Neuronal stem cell (in vitro differentiated cells): ENCODE data around the gene MRPS21.

ENCODE experiments used
- DNase-seq: peaks from one replicate; pipeline ENCODE4 v3.0.0-alpha.2; 2013; ENCODE audit warnings: low spot score
- H2AFZ ChIP-seq: one replicate; pipeline ENCODE4 v1.6.1; 2013; ENCODE audit warnings: mild to moderate bottlenecking, low read length, inconsistent platforms
- H2AK5ac ChIP-seq: 2 replicates; pipeline ENCODE4 v1.6.1; 2013; ENCODE audit warnings: low read depth, mild to moderate bottlenecking, inconsistent platforms, low read length, moderate library complexity, mixed read lengths
- H2BK120ac ChIP-seq: 2 replicates; pipeline ENCODE4 v1.6.1; 2013; ENCODE audit warnings: low read depth, mild to moderate bottlenecking, inconsistent platforms, low read length, moderate library complexity, mixed read lengths
- H2BK12ac ChIP-seq: one replicate; pipeline ENCODE4 v1.6.1; 2013; ENCODE audit warnings: low read length, inconsistent platforms
- H2BK15ac ChIP-seq: 2 replicates; pipeline ENCODE4 v1.6.1; 2013; ENCODE audit warnings: mild to moderate bottlenecking, low read length, inconsistent platforms, mixed read lengths
- H2BK5ac ChIP-seq: one replicate; pipeline ENCODE4 v1.6.1; 2013; ENCODE audit warnings: inconsistent platforms, mild to moderate bottlenecking, low read length, moderate library complexity
- H3K14ac ChIP-seq: one replicate; pipeline ENCODE4 v1.6.1; 2013; ENCODE audit warnings: low read length, inconsistent platforms
- H3K18ac ChIP-seq: 2 replicates; pipeline ENCODE4 v1.6.1; 2013; ENCODE audit warnings: low read length, inconsistent platforms
- H3K23ac ChIP-seq: 2 replicates; pipeline ENCODE4 v1.6.1; 2013; ENCODE audit warnings: low read depth, mild to moderate bottlenecking, mixed read lengths, low read length, inconsistent platforms; ENCODE audit not compliant: poor library complexity
- H3K27ac ChIP-seq: replicated peaks from 3 replicates; pipeline ENCODE4 v1.5.1; 2013; ENCODE audit warnings: low read length, inconsistent platforms
- H3K27me3 ChIP-seq, 3 experiments: 2 replicates each; pipeline ENCODE4 v1.6.1; 2013; ENCODE audit warnings: low read length in 3 of 3, mild to moderate bottlenecking in 2 of 3, inconsistent platforms in 1 of 3, low read depth in 1 of 3, mixed read lengths in 1 of 3, moderate library complexity in 1 of 3; ENCODE audit not compliant: control insufficient read depth in 3 of 3, insufficient read depth in 3 of 3
- H3K36me3 ChIP-seq, 2 donors: replicated peaks in 1 of 2; 2 replicates each; pipeline ENCODE4 v1.6.1; 2013; ENCODE audit warnings: low read length in 2 of 2; ENCODE audit not compliant: control insufficient read depth in 2 of 2, insufficient read depth in 2 of 2
- H3K4ac ChIP-seq: 2 replicates; pipeline ENCODE4 v1.6.1; 2013; ENCODE audit warnings: inconsistent platforms, mild to moderate bottlenecking, low read length, moderate library complexity
- H3K4me1 ChIP-seq, 2 donors: 1 replicate in 1 of 2; 2 replicates in 1 of 2; pipeline ENCODE4 v1.6.1; 2013; ENCODE audit warnings: low read length in 2 of 2, low read depth in 1 of 2; ENCODE audit not compliant: control insufficient read depth in 2 of 2, insufficient read depth in 1 of 2
- H3K4me2 ChIP-seq: one replicate; pipeline ENCODE4 v1.6.1; 2013; ENCODE audit warnings: mild to moderate bottlenecking, low read length, inconsistent platforms; ENCODE audit not compliant: insufficient read depth, poor library complexity, severe bottlenecking
- H3K4me3 ChIP-seq, 2 donors: 2 replicates each; pipeline ENCODE4 v1.5.1; 2013; ENCODE audit warnings: low read length in 2 of 2, mild to moderate bottlenecking in 2 of 2, inconsistent platforms in 1 of 2, moderate library complexity in 1 of 2
- H3K79me1 ChIP-seq: one replicate; pipeline ENCODE4 v1.6.1; 2013; ENCODE audit warnings: low read depth, mild to moderate bottlenecking, inconsistent platforms, low read length, moderate library complexity
- H3K9ac ChIP-seq: one replicate; pipeline ENCODE4 v1.6.1; 2013; ENCODE audit warnings: mild to moderate bottlenecking, low read depth, low read length, inconsistent platforms; ENCODE audit not compliant: poor library complexity
- H3K9me3 ChIP-seq, 2 donors: replicated peaks in 1 of 2; 2 replicates each; pipeline versions ENCODE3 to v1.6.1; 2013; ENCODE audit warnings: low read length in 2 of 2, mild to moderate bottlenecking in 2 of 2, inconsistent platforms in 1 of 2, low read depth in 1 of 2, mixed read lengths in 1 of 2, moderate library complexity in 1 of 2; ENCODE audit not compliant: control insufficient read depth in 2 of 2, insufficient read depth in 1 of 2
- H4K8ac ChIP-seq: one replicate; pipeline ENCODE4 v1.6.1; 2013; ENCODE audit warnings: low read depth, mild to moderate bottlenecking, inconsistent platforms, low read length, moderate library complexity
- H4K91ac ChIP-seq: one replicate; pipeline ENCODE4 v1.6.1; 2013; ENCODE audit warnings: low read length, low read depth, mild to moderate bottlenecking, inconsistent platforms; ENCODE audit not compliant: poor library complexity
- WGBS, 2 donors: extraction: QIAGEN DNeasy Blood & Tissue Kit; methylation state at CpG; one replicate each; pipeline ENCODE4 v1.1.7; 2013; ENCODE audit warnings: missing lambda C conversion rate in 2 of 2, mixed read lengths in 1 of 2; ENCODE audit not compliant: insufficient read length in 2 of 2, insufficient replicate concordance in 1 of 2; ENCODE audit errors: extremely low coverage in 2 of 2; 5-methylcytosine and 5-hydroxymethylcytosine counted together

The MRPS21 gene

GRCh38 chr1:150256554-150257341, 36.9 kb upstream of the MRPS21 start:
- Histone ChIP-seq H3K27ac (peak overlapping the region; percentile 96), H3K4ac (peak overlapping the region; percentile 67), H2AK5ac (peak overlapping the region; percentile 82), H3K4me3 (peak overlapping the region; percentile 70 to 73), H3K27me3 (no peaks in the 10 kb centered on the region), H3K4me1 (peaks cover 20 to 22% of the 10 kb centered on the region in 2 donors), H3K4me2 (peak overlapping the region; percentile 93), H2BK120ac (no peak overlapping the region), H4K91ac (peak overlapping the region; percentile 13), H3K9me3 (peaks cover 0 to 5% of the 10 kb centered on the region in 2 donors), H4K8ac (no peak overlapping the region), H2AFZ (peak overlapping the region; percentile 59), H3K23ac (no peak overlapping the region), H3K79me1 (peaks cover 7% of the 10 kb centered on the region), H2BK15ac (peak overlapping the region; percentile 47), H3K14ac (no peak overlapping the region), H3K9ac (peak overlapping the region; percentile 88), H2BK12ac (no peak overlapping the region), H3K18ac (peak overlapping the region; percentile 93), H3K36me3 (peaks cover 6 to 15% of the 10 kb centered on the region in 2 donors), H2BK5ac (peak overlapping the region; percentile 88)
- WGBS, 2 donors: no CpG with 5 or more reads among the region's 14 CpGs
- peak; percentile 73 for DNase-seq

GRCh38 chr1:150257624-150258585, 35.8 kb upstream of the MRPS21 start, which contains the start of gene CA14:
Gene CA14, plus strand, starts transcription at chr1:150257774. Its CDS starts 355 bp downstream, at chr1:150258129.
- H4K8ac ChIP-seq: peak within 1 kb of the TSS; percentile 44
- H3K4me3 ChIP-seq: peak within 1 kb of the TSS; percentile 70 to 73
- DNase-seq: peak; percentile 50
- peaks cover 0 to 5% of the 10 kb centered on the region in 2 donors for H3K9me3 ChIP-seq
- peak within 1 kb of the TSS; percentile 93 for H3K18ac ChIP-seq
- peak within 1 kb of the TSS; percentile 61 for H2BK12ac ChIP-seq
- no CpG with 5 or more reads among the region's 13 CpGs for WGBS, 2 donors
- peak within 1 kb of the TSS; percentile 88 for H3K9ac ChIP-seq
- peak within 1 kb of the TSS; percentile 13 for H4K91ac ChIP-seq
- H3K23ac ChIP-seq: no peak within 1 kb of the TSS
- peak within 1 kb of the TSS; percentile 88 for H2BK5ac ChIP-seq
- H2AFZ ChIP-seq: peak within 1 kb of the TSS; percentile 59
- H3K4ac ChIP-seq: peak within 1 kb of the TSS; percentile 67
- no peaks in the 10 kb centered on the region for H3K27me3 ChIP-seq
- peak within 1 kb of the TSS; percentile 93 for H3K4me2 ChIP-seq
- peak within 1 kb of the TSS; percentile 96 for H3K27ac ChIP-seq
- H3K36me3 ChIP-seq: peaks cover 13 to 27% of the 10 kb centered on the region in 2 donors
- H2AK5ac ChIP-seq: peak within 1 kb of the TSS; percentile 82
- H2BK15ac ChIP-seq: peak within 1 kb of the TSS; percentile 47
- H3K4me1 ChIP-seq: peaks cover 20 to 22% of the 10 kb centered on the region in 2 donors
- H3K14ac ChIP-seq: no peak within 1 kb of the TSS
- H2BK120ac ChIP-seq: no peak within 1 kb of the TSS
- peaks cover 7% of the 10 kb centered on the region for H3K79me1 ChIP-seq

- H2AFZ ChIP-seq: no peak overlapping the region
- no peak overlapping the region for H3K4ac ChIP-seq
- H3K23ac ChIP-seq: no peak overlapping the region
- H2AK5ac ChIP-seq: peak overlapping the region; percentile 43
- WGBS, 2 donors: no CpG with 5 or more reads among the region's 4 CpGs
- H3K14ac ChIP-seq: no peak overlapping the region
- H3K9me3 ChIP-seq: peaks cover 0 to 5% of the 10 kb centered on the region in 2 donors
- peak overlapping the region; percentile 96 for H3K27ac ChIP-seq
- peak overlapping the region; percentile 93 for H2BK15ac ChIP-seq
- H2BK120ac ChIP-seq: no peak overlapping the region
- no peak overlapping the region for H4K8ac ChIP-seq
- no peaks in the 10 kb centered on the region for H3K27me3 ChIP-seq
- H3K79me1 ChIP-seq: peaks cover 7% of the 10 kb centered on the region
- no peak for DNase-seq
- no peak overlapping the region for H2BK12ac ChIP-seq
- H3K4me2 ChIP-seq: peak overlapping the region; percentile 93
- H3K9ac ChIP-seq: peak overlapping the region; percentile 76
- H3K4me3 ChIP-seq: peak overlapping the region; percentile 70 to 73
- no peak overlapping the region for H3K18ac ChIP-seq
- H3K4me1 ChIP-seq: peaks cover 20 to 22% of the 10 kb centered on the region in 2 donors
- peaks cover 17 to 38% of the 10 kb centered on the region in 2 donors for H3K36me3 ChIP-seq
- no peak overlapping the region for H4K91ac ChIP-seq
- no peak overlapping the region for H2BK5ac ChIP-seq
These were observed 34.4 kb upstream of the MRPS21 start for GRCh38 chr1:150259217-150259616.
